GM19099 (cell line): ENCODE data around the gene NR1H2.

Experiments used
- POLR2A ChIP-seq: IDR thresholded peaks from 3 replicates; pipeline ENCODE4 v1.6.1; 2011; ENCODE audit warnings: low read depth; ENCODE audit not compliant: insufficient read length; ENCODE audit errors: extremely low read depth

Gene NR1H2

DNA sequence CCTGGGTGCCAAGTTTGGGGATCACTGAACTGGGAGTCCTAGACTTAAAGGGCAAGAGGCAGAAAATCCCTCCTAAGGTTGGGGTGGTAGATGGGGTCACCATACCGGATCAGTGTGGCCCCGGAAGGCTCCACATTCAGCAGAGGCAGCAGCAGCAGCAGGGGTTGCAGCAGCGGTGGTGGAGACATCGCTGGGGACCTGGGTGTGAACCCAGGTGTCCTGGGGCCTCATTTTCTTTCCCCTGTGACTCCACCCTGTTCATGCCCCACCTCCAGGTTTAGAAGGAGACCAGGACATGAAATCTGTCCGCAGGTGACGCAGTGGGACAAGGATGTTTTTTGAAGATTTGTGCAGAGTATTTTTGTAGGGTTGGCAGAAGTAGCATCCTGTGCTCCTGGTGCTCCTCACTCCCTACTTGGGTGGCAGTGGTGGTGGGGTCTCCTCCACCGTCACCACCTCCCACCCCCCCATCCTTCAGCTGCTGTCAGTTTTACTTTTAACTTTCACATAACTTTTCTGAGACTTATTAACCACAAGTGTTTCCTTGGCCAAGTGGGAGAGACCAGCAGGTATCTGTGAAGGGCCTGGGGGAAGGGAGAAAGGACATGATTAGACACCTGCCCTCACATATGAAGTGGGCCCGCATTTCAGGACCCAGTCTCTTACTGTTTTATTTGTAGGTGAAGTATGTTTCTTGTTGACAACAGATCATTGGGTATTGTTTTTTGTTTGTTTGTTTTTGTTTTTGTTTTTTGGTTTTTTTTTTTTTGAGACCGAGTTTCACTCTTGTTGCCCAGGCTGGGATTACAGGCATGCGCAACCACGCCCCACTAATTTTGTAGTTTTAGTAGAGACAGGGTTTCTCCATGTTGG is 10.6 kb upstream of the NR1H2 start, which contains the start of gene NAPSA:
Gene NAPSA (minus strand): TSS at position 206 of the 873 bp plus-strand sequence. CDS start 18 bp downstream, at position 188.
- TF ChIP-seq POLR2A: no peak

DNA sequence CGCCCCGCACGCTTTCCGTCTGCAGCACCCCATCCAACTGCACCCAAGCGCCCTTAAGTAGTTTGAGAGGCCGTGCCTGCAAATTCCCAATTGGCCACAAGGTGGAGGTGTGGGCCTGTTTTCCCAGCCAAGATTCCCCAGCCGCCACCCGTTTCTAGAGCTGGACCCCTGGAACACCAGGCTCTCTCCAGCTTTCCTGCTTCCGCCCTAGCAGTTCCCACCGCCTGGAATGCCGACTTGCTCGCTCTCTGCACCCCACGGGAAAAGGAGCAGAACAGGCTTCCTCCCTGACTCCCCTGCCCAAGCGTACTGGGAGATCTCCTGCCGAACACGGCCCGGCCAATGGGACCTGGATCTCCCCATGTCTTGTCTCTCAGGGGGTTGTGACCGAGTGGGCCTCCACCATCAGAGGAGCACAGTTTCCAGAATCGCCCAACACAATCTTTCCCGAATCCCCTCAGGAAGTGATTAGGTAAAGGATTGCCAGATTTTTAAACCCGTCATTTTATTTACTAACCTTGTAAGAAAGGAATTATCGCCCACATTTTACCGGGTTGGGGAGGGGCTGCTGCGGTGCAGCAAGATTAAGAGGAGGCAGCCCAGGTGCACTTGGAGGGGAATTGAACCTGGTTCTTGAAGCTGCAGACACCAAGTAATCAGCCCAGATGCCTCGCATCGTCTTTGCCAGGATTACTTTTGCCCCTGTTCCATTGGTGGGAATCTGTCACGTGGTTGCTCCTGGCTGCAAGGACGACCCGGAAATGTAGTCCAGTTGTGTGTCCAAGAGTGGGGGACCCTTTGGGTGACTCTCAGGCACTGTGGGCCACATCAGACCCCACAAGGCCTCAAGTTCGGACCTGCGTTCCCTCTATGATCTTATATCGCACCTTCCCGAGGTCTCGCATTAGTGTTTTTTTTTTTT is 7.3 kb upstream of the NR1H2 start:
- peak; percentile 73 for TF ChIP-seq POLR2A

DNA sequence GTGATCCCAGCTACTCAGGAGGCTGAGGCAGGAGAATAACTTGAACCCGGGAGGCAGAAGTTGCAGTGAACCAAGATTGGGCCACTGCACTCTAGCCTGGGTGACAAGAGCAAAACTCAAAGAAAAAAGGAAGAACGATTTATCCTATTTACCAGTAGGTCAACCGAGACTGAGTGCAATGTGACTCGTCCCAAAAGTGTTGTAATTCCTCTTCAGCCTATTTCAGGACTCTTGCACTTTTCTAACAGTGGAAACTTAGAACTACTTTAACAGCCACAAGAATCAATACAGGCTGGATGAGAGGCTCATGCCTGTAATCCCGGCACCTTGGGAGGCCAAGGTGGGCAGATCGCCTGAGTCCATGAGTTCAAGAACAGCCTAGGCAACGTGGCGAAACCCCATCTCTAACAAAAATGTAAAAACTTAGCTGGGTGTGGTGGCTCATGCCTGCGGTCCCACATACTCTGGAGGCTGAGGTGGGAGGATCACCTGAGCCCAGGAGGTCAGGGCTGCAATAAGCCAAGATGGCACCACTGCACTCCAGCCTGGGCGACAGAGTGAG is 4.3 kb upstream of the NR1H2 start:
- TF ChIP-seq POLR2A: no peak

DNA sequence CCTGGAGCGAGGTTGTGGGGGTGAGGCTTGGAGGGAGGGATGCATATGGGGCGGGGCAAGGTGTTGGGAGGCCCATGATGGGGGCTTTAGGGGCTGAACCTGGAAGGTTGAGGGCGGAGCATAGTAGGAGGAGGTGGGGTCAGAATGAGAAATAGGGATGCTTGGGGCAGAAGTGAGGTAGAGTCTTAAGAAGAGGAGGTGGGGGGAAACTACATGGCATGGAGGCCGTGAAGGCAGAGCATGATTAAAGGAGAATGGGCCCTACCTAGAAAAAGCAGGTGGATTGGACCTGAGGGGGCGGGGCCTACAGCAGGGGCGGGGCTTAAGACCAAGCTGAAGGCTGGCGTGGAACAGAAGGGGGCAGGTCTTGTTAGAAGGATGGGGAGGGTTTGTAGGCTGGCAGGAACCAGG is 799 bp downstream of the NR1H2 start:
- TF ChIP-seq POLR2A: no peak

DNA sequence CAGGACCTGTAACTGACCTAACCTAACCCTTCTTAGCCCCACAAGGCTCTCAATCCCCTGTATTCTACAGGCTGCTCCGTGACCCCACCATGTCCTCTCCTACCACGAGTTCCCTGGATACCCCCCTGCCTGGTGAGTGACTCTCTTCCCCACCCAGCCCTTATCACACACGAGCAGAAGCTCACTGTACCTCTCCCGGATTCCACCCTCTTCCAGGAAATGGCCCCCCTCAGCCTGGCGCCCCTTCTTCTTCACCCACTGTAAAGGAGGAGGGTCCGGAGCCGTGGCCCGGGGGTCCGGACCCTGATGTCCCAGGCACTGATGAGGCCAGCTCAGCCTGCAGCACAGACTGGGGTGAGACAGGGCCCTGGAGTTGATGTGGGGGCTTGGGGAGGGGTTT is 1.3 kb downstream of the NR1H2 start:
- no peak for TF ChIP-seq POLR2A

DNA sequence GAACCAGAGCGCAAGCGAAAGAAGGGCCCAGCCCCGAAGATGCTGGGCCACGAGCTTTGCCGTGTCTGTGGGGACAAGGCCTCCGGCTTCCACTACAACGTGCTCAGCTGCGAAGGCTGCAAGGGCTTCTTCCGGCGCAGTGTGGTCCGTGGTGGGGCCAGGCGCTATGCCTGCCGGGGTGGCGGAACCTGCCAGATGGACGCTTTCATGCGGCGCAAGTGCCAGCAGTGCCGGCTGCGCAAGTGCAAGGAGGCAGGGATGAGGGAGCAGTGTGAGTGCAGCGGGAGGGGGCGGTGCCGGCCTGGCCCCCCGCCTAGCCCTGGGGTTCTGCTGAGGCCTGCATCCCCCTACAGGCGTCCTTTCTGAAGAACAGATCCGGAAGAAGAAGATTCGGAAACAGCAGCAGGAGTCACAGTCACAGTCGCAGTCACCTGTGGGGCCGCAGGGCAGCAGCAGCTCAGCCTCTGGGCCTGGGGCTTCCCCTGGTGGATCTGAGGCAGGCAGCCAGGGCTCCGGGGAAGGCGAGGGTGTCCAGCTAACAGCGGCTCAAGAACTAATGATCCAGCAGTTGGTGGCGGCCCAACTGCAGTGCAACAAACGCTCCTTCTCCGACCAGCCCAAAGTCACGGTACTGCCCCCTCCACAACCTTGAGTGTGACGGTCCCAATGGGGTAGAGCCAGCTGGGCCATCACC is 2.1 kb downstream of the NR1H2 start:
- TF ChIP-seq POLR2A: no peak

DNA sequence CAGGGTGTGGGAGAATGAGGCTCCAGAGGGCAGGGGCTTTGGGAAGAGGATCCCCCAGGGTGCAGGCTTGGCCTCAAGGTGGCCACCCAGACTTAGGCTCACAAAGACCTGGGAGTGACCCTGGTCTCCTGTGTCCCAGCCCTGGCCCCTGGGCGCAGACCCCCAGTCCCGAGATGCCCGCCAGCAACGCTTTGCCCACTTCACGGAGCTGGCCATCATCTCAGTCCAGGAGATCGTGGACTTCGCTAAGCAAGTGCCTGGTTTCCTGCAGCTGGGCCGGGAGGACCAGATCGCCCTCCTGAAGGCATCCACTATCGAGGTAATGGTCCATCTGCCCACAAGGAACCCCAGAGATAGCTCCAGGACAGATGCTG is 2.6 kb downstream of the NR1H2 start:
- no peak for TF ChIP-seq POLR2A

DNA sequence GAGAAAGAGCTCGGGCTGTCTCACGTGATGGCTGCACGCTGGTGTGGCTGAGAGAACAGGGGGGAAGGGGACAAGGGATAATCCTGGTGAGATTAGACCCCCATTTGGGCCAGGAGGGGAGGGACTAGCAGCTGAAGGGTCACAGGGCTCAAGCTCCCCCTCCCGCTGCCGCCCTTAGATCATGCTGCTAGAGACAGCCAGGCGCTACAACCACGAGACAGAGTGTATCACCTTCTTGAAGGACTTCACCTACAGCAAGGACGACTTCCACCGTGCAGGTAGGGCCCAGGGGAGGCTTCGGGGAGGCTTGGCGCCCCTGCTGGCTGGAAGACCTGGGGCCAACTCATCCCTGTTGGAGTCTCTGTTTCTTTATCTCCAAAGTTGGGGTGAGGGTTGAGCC is 3.3 kb downstream of the NR1H2 start:
- TF ChIP-seq POLR2A: no peak

DNA sequence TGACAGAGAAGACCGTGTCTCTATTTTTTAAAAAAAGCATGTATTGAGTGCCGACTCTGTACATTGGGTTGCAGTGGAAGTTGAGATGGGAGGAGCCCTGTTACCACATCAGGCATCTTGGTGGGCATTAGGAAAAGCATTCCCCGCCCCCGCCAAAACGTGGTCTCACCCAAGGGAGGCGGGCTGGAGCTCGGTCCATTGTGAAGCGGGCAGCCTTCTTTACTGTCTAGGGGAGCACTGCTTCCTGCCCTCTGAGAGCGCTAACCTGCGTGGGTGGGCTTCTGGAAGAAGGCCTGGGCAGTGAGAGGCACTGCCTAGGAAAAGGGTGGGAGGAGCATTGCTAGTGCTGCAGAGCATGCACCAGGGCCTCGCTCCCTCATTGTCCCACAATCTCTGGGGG is 3.9 kb downstream of the NR1H2 start:
- no peak for TF ChIP-seq POLR2A

DNA sequence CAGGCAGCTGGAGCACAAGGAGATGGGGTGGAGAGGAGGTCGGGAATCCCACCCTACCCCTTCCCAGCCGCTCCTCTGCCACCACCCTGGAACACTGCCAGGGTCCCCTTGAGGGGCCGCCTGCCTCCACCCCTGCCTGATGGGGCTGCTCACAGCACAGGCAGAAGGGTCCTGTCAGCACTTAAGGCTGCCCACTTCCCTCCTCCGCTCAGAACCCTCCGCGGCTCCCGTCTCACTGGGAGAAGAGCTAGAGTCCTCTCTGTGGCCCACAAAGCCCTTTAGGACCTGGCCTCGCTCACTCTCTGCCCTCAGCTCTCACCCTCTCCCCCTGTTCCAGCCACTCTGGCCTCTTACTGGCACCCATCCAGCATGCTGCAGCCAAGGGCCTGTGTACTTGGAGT is 4.5 kb downstream of the NR1H2 start:
- no peak for TF ChIP-seq POLR2A

DNA sequence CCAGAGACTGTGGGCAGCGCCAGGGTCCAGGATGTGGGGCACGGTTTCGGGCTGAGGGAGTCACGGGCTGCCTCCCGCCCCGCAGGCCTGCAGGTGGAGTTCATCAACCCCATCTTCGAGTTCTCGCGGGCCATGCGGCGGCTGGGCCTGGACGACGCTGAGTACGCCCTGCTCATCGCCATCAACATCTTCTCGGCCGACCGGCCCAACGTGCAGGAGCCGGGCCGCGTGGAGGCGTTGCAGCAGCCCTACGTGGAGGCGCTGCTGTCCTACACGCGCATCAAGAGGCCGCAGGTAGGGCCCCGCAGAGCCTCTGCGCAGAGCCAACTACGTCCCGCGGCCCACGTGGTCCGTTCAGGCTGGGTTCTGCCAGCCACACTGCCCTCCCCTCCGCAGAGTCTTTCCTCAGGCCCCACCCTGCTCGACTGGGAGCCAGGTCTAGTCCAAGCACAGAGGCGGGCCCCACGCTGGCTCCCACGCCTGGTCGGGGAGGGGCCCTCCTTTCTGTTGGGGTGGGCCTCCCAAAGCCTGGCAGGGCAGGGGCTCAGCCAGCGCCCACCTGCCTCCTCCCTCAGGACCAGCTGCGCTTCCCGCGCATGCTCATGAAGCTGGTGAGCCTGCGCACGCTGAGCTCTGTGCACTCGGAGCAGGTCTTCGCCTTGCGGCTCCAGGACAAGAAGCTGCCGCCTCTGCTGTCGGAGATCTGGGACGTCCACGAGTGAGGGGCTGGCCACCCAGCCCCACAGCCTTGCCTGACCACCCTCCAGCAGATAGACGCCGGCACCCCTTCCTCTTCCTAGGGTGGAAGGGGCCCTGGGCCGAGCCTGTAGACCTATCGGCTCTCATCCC is 5.8 kb downstream of the NR1H2 start:
- no peak for TF ChIP-seq POLR2A

DNA sequence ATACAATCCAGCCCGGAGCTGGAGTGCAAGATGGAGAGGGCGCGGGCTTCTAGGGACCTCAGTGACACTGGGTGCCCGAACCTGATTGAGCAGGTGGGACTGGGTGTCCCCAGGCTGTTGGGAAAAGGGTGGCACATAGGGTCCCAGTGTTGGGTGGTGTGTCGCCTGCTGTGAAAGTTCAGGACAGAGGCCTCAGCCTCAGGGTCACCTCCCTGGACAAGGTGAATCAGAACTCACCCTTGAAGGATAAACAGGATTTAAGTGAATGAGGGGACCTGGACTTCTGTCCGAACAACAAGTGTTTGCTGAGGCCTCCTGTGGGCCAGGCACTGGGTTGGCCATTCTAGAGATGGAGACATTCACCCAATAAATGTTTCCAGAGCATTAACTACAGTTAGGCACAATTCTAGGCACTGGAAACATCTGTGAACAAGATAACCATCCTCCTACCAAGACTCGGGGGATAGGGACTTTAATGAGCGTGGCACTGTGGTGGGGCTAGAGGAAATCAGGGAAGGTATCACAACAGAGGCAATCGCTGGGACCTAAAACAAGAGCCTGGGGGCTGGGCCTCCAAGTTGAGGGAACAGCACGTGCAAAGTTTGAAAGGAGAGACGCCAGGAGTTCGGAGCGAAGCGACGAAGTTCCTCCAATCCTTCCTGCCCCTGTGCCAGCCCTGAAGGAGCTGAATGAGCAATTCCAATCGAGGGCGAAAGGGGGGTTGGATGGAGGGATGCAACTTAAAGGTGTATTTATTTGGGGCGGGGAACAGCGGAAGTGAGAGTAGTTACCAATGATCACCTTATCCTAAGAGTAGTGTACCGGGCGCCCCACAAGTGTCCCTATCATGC is 7.0 kb downstream of the NR1H2 start:
- TF ChIP-seq POLR2A: no peak
